Inflammatory macrophage (primary cell): ENCODE results near the gene TMIGD2.
A peak's percentile ranks its signal among the peaks of the same experiment; 100 is the strongest.

ENCODE experiments used
- DNase-seq, 2 donors: peaks; one replicate each; pipeline ENCODE4 v3.0.0-alpha.2; 2020 to 2022

Gene TMIGD2

GRCh38 chr19:4326215-4326836 lies 24.1 kb upstream of the TMIGD2 start:
- no peak for DNase-seq

DNA sequence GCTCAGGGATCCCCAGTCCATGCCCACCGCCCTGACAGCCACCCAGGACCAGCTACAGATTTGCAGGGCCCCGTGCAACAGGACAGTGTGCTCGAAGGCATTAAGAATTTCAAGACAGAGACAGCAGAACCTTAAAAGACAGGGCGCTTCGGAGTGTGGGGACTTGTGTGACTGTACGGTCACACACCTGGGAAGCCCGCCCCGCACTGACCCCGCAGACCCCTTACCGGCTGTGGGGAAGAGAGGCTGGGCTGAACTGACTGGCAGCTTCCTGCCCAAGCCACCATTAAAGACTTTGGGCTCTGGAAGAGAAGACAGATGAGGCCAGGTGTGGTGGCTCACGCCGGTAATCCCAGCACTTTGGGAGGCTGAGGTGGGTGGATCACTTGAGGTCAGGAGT lies 22.0 kb upstream of the TMIGD2 start:
- no peak for DNase-seq

GRCh38 chr19:4323692-4324091 lies 21.5 kb upstream of the TMIGD2 start:
- no peak for DNase-seq

DNA sequence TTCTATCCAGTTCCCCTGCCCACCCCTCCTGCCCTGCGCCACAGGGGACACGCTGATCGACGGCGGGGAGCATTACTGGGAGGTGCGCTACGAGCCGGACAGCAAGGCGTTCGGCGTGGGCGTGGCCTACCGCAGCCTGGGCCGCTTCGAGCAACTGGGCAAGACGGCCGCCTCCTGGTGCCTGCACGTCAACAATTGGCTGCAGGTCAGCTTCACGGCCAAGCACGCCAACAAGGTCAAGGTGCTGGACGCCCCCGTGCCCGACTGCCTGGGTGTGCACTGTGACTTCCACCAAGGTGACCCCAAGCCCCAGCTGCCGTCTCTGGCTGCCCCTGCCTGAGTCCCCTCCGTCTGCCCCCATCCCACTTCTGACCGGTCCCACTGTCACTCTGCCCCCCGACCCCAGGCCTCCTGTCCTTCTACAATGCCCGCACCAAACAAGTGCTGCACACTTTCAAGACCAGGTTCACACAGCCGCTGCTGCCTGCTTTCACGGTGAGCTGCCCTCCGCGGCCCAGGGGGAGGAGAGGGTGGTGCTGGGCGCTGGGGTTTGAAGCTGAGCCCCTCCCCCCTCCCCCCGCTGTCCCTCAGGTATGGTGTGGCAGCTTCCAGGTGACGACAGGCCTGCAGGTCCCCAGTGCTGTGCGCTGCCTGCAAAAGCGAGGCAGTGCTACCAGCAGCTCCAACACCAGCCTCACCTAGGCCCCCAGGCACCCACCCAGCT lies 20.9 kb upstream of the TMIGD2 start:
- no peak for DNase-seq

DNA sequence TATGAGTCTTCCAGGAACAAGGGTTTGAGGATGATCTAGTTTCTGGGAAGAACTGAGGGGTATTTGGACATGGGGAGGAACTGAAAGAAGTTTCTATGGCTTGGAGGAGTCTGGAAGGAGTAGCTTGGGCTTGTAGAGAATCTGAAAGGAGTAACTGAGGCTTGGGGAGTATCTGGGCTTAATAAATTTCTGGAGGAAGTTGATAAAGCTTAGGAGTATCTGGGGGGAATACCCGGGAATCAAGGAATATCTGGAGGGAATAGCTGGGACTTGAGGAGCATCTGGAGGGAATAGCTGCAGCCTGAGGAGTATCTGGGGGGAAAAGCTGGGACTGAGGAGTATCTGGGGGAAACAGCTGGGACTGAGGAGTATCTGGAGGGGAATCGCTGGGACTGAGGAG lies 18.2 kb upstream of the TMIGD2 start:
- DNase-seq: no peak

DNA sequence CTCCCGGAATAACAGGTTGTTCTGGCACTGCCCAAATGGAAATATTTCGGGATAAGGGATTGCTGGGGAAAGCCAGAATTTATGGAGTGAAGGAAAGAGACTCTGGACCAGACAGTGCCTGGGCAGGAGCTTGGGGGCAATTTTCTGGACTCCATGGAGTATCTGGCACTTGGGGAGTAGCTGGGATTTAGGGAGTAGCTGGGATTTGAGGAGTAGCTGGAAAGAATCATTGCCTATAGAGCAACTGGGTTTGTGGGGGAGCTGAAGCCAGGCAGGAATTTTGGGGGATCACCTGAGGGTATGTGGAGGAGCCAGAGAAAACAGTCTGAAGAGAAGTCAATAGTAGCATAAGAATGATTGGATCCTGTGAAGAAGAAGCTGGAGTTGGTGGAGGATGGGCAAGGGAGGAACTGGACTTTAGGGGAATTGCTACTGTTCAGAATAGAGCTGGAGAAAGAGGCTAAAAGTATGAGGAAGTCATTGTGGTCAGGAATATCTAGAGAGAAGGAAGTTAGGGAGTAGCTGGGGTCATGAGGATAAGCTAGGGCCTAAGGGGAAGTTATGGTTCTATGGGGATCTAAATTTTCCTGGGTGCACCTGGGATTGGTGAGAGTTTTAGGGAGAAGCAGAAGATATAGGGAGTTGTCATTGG lies 17.0 kb upstream of the TMIGD2 start:
- peak; percentile 72 to 74 for DNase-seq

DNA sequence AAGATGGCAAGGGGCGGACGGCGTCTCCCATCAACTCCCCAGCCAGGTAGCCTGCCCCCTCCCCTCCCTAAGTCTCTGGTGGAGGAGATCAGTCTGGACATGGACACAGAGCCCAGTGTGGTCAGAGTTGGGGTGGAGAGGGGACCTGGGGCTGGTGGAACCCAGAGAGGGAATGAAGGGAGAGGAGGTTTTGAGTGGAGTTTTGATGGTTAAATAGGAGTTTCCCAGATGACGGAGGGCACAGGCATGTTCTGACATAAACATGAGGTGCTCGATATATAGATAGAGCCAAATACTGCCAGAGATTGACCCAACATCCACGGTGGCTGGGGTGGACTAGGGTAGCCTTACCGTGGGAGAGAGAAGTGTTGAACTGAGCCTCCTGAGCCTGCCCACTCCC lies 16.3 kb upstream of the TMIGD2 start:
- DNase-seq: no peak

- peak in 1 of 2 donors; percentile 19 for DNase-seq
These were observed 14.8 kb upstream of the TMIGD2 start for GRCh38 chr19:4316956-4317355.

GRCh38 chr19:4313847-4314490 lies 11.8 kb upstream of the TMIGD2 start:
- DNase-seq: peak; percentile 15 to 33

DNA sequence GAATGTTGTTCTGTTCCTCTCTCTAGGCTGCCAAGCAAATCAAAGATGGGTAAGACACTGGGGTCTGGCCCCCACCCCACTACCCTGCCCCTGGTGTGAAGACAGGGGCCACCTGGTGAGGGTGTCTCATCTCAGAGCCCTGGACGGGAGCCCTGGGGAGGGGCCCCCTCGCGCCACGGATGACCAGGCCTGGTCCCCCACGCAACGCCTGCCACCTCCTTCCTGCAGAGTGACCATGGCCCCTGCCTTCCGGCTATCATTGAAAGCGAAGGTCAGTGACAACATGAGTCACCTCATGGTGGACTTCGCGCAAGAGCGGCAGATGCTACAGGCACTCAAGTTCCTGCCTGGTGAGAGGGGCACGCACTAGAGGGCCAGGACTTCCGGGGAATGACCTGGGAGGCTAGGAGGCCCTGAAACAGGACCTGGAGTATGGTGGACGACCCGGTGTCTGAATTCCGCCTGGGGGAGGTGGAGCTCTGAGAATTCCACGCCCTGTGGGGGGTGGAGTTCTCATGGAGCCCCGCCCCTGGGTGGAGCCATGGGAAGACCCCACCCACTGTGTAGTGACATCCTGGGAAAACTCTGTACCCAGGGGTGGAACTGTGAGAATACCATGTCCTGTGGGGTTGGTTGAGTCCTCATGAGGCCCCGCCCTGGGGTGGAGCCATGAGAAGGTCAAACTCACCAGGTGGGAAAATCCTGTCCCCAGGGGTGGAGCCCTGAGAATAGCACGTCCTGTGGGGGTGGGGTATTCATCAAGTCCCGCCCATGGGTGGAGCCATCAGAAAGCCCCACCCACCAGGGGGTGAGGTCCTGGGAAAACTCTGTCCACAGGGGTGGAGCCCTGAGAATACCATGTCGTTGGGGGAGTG lies 8.3 kb upstream of the TMIGD2 start:
- no peak for DNase-seq

DNA sequence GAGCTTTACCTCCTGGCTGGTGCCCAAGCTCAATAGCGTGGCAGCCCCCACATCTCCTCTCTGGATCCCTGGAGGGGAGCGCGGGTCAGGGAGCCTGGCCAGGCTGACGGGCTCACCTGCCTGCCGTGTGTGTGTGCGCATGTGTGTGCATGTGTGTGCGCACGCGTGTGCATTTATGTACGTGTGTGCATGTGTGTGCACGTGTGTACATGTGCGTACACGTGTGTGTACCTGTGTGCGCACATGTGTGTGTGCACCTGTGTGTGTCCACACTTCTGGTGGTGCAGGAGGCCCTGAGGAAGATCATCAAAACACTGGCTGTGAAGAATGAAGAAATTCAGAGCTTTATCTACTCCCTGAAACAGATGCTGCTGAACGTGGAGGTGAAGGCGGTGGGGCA lies 3.5 kb upstream of the TMIGD2 start:
- DNase-seq: no peak

DNA sequence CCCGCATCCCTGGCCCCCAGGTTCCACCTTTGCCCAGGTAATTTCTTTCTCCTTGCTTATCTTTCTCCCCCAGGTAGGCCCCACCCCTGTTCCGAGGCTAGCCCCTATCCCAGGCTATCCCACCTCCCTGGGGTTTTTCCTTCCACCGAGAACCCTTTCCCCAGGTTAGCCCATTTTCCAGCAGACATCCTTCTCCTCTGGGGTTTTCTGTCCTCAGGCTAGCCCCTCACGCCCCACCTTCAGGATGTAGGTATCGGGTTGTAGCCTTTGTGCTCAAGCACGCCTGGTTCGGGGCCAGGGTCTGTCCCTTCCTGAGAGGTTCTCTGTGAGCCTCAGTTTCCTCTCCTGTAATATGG lies 3.0 kb upstream of the TMIGD2 start:
- DNase-seq: no peak

DNA sequence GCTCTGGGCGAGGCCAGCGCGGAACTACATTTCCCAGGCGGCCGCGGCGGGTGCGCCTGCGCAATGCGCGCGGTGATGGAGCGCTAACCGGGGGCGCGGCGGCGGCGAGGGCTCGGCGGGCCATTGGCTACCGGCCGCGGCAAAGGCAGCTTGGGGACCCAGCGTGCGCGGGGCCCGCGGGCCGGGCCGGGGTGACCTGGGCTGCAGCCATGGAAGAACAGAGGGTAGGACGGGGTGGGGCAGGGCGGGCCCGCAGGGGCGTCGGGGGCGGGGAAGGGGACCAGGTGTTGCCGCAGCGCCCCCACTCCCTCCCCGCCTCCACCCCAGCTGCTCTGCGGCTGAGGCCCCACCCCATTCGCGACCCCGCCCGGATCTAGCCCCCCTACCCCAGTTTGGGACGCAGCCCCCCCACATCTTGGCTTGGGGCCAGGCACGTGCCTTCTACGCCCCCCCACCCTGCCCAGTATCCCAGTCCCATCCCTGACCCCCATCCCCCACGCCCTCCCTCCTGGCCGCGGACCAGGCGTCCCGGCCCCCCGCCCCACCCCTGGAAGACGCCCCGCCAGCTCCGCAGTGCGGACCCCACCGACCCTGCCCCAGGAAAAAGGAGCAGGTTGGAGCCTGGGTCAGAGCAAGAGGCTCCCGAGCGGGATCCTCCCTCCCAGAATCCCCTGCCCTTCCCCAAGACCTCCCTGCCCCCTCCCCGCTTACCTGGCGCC lies 2.5 kb upstream of the TMIGD2 start, which contains the start of gene FSD1:
Gene FSD1, plus strand, starts transcription at position 61 of the 719 bp plus-strand sequence. Its CDS starts 149 bp downstream, at position 210.
- peak; percentile 12 to 19 for DNase-seq

DNA sequence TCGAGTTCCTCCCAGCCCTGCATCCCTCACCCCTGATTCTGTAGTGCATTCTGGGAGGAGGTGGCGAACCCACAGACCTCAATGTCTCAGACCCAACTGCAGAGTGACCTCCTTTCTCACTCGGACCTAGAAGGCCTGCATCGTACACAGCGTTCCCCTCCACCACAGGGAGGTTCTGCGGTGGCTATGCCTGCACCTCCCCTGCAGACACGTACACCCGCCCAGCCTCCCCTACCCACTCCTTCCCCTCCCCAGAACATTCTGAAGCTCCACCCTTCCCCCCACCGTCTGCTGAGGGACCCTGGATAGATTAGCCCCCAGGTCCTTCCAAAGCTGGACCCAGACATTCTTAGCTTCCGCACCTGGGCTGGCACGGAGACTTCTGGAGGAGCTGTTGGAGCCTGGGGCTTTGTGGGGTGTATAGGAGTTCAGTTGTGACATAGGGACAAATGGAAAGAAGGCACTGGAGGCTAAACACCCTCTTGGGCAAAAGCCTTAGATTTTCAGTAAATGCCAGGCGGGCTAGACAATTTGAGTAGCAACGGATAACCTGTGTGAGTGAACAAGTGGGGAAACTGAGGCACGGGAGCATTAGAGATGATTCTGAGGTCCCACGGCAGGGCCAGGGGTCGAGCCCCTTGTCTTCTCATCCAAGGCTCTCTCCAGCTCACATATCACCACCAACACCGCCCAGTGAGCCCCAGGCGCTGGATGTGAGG lies 1.8 kb upstream of the TMIGD2 start:
- DNase-seq: no peak

- DNase-seq: no peak
These were observed 473 bp downstream of the TMIGD2 start for GRCh38 chr19:4301590-4302242.

- DNase-seq: no peak
These were observed 1.6 kb downstream of the TMIGD2 start for GRCh38 chr19:4300589-4300988.

- DNase-seq: no peak
These were observed 3.2 kb downstream of the TMIGD2 start for GRCh38 chr19:4298810-4299550.

- no peak for DNase-seq
These were observed 4.0 kb downstream of the TMIGD2 start for GRCh38 chr19:4297901-4298809.
